AG10803 (cell line): ENCODE measurements around the gene OR8A1.

ENCODE experiments used
- DNase-seq: peaks from one replicate; pipeline ENCODE4 v3.0.0; 2010; ENCODE audit warnings: low read depth
- H3K4me3 ChIP-seq: 2 replicates; pipeline ENCODE4 v1.5.1; 2011; ENCODE audit warnings: mild to moderate bottlenecking, low read length, control low read depth
- CTCF ChIP-seq: conservative IDR thresholded peaks from 2 replicates; pipeline ENCODE4 v1.5.1; 2011; ENCODE audit warnings: mild to moderate bottlenecking, low read length, control low read depth, inconsistent platforms

Gene OR8A1

GRCh38 chr11:124569697-124570096 lies at the start of gene OR8A1:
Gene OR8A1, plus strand, starts transcription at chr11:124569997. Its CDS starts 123 bp downstream, at chr11:124570120.
- no peak within 1 kb of the TSS for H3K4me3 ChIP-seq
- DNase-seq, result no peak
- no peak for TF ChIP-seq CTCF

GRCh38 chr11:124520550-124520854 lies 49.3 kb upstream of the OR8A1 start:
- no peak for DNase-seq
- no peak overlapping the region for H3K4me3 ChIP-seq
- TF ChIP-seq CTCF, result no peak

DNA sequence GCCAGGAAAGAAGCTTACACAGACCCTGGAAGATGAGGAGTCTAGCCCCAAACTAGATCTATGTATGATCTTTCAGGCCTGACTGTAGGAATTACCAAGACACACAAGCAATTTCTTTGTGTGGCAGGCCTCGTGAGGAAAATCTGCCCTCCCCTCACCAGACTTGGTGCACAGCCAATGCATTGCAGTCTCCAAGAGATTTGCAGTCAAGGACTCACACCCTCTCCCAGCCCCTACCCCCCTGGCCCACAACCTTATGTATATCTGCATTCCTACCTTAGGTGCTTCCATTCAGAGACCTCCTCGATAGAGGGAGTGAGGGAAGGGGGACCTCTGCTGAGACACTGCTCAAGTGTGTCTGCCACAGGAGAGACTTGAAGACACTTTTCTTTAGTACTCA lies 36.2 kb upstream of the OR8A1 start:
- no peak for TF ChIP-seq CTCF
- DNase-seq, result no peak
- no peak overlapping the region for H3K4me3 ChIP-seq

- DNase-seq, result no peak
- TF ChIP-seq CTCF, result no peak
- H3K4me3 ChIP-seq, result no peak overlapping the region
Observed at GRCh38 chr11:124534051-124534450, 35.7 kb upstream of the OR8A1 start.

GRCh38 chr11:124535552-124536232 lies 34.1 kb upstream of the OR8A1 start:
- DNase-seq, result no peak
- H3K4me3 ChIP-seq, result no peak overlapping the region
- no peak for TF ChIP-seq CTCF

DNA sequence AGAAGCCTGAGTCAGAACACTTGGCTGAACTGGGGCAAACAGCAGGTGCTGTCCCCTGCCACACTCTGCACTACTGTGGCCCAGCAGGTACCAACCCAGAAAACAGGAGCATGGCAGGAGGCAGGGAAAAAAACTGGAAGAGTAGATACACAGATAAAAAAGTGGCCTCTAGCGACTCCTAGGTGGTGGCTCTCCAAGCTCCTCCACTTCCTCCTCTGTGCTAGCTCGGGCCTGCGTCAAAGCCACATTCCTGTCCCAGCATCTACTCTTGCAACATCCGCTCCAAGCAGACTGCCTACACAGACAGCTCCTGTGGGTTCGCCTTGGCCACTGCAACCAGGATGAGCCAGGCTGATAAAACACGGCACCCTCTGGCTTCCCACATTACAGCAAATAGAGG lies 33.3 kb upstream of the OR8A1 start:
- no peak for TF ChIP-seq CTCF
- no peak overlapping the region for H3K4me3 ChIP-seq
- DNase-seq, result peak; percentile 25

- peak; percentile 36 for DNase-seq
- no peak overlapping the region for H3K4me3 ChIP-seq
- TF ChIP-seq CTCF, result no peak
Observed at GRCh38 chr11:124538019-124538418, 31.8 kb upstream of the OR8A1 start.
